Kidney capillary endothelial cell (primary cell): ENCODE data around the gene ZCCHC13.
A peak's percentile ranks its signal among the peaks of the same experiment; 100 is the strongest.
"Not testable (repeated sequence)": the region's sequence is repeated elsewhere in the genome, so short reads cannot be mapped to it uniquely, and the experiment has no call there.

ENCODE experiments used
- DNase-seq: peaks from one replicate; pipeline ENCODE4 v3.0.0-alpha.2; 2018; ENCODE audit warnings: low spot score

ZCCHC13 gene

DNA sequence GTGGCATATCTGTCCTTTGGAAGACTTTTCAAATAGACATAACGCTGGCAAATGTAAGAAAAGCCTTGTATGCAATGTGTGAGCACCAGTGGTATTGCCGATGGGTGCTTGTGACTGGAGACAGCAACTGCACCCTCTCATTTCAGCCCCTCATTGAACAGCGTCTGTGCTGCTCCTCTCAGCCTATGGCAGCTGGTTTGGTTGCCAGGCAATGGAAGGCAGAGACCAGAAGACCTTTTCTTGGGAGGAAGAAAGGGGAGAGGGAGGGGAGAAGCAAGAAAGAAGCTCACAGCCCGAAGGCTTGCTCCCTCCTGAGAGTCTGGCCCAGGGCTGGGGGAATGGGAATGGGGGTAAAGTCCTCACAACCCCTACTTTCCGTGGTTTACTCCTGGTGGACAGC, 20.2 kb downstream of the ZCCHC13 start:
- no peak for DNase-seq

DNA sequence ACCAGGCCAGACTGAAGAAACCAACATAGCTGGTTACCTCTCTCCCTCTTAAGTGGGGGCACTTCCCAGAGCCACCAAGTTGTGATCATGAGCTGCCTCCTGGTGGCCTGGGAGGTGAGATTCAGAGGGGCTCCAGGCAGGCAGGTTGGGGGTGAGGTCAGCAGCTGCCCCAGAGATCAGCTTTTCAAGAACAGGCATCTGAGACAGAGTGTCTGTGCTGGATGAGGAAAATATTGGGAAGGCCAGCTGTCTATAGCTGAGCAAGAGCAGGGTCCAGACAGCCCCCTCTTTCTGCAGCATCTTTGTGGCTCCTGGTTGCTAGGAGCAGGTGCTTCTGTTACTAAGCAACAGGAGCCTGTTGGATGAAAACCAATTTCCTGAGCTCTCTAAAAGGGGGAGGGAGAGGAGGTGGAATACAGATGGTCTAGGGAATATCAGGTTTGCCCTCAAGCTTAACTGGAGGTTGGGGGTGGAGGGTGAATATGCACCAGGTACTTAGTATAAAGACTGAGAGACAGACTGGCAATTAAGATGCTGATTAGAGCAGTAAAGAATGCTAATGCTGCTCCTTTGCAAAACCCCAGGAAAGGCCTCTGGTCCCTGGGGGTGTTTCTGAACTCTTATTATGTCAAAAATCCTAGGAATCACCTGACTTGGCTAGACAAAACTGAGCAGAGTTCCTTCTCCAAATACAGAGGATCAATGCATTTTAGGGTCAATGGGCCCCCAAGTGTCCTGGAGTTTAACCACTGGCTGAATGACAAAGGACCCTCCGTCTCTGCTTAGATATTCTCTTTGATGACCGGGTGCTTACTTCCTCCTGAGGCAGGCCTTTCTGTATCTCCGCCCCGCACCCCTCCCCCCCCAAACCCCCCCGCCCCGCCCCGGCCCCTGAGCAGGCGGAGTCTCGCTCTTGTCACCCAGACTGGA, 21.4 kb downstream of the ZCCHC13 start:
- no peak for DNase-seq

DNA sequence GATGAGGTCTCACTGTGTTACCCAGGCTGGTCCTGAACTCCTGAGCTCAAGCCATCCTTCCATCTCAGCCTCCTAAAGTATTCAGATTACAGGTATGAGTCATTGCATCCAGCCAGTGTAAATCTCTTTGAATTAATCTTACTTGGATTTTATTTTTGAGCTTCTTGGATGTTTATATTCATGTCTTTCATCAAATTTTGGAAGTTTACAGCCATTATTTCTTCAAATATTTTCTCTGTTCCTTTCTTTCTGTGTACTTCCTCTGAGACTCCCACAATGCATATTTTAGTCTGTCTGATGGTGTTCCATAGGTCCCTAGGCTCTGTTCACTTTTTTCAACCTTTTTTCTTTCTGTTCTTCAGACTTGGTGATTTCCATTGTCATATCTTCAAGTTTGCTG, 34.9 kb downstream of the ZCCHC13 start:
- DNase-seq, result no peak

DNA sequence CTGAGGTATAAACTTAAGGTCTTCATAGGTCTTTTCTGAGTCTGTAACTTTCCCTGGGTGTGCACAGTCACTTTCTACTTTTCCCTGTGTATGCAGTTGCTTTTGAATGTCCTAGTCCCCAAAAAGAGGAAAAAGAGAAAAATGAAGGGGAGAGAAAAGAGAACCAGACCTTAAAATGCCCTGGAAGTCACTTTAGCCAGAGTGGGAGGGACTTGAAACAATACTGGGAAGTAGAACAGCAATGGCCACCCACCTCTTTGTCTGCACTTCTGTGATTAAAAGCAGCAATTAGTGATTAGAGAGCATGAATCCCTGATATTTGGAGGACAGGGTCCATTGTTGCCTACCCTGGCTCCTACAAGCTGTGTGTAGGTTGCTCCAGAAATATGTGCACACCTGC, 36.1 kb downstream of the ZCCHC13 start:
- no peak for DNase-seq

DNA sequence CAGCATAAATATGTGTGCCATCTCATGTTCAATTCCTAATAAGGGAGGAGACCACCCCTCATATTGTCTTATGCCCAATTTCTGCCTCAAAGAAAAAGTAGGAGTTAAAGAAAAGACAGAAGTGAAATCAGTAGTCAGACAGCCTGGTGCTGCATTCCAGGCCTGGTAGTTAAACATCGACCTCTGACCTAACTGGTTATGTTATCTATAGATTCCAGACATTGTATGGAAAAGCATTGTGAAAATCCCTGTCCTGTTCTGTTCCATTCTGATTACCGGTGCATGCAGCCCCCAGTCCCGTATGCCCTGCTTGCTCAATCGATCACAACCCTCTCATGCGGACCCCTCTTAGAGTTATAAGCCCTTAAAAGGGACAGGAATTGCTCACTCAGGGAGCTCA, 38.2 kb downstream of the ZCCHC13 start:
- DNase-seq, result not testable (repeated sequence)

DNA sequence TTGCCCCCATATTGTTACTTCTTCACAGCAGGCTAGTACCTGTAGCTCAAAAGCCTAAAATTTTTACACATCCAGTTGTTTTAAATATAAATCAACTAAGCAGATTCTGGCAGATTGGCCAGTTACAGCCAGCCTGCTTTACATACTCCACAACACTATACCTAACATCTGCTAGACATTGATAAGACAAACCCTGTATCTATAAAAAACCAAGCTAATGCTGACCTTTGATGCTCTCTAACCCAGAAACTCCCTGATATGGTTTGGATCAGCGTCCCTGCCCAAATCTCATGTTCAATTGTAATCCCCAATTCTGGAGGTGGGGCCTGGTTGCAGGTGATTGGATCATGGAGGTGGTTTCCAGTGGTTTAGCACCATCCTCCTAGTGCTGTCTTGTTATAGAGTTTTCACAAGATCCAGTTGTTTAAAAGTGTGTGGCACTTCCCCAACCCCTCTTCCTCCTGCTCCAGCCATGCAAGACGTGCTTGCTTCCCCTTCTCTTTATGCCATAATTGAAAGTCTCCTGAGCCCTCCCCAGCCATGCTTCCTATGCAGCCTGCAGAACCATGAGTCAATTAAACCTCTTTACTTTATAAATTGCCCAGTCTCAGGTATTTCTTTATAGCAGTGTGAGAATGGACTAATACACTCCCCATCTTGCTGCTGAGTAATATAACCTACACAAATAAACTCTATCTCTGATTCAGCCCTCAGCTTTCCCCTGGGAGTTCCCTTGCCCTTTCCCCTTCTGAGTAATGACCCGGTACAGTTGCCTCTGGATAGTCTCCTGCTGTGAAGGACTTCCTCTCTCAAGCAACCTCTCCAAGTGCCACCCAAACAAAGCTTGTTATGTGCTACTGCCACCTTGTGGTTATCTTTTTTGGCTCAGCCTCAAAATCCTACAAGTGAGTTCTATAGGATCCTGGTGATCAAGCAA, 39.6 kb downstream of the ZCCHC13 start:
- peak; percentile 87 for DNase-seq

DNA sequence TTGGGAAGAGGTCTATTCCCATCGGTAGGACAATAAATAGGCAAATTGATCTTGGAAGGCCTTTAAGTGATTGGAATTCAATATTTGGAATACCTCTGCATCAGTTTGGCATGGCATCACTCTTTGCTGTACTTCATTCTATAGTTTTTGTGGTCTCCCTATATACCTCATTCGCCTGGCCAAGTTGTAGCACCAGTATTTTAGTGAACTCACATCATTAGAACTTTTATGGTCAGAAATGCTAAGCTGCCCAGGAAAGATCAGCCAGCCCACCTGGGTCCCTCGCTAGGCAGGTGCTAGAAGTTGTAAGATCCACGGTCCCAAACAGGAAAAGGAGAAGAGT, 40.3 kb downstream of the ZCCHC13 start:
- no peak for DNase-seq

DNA sequence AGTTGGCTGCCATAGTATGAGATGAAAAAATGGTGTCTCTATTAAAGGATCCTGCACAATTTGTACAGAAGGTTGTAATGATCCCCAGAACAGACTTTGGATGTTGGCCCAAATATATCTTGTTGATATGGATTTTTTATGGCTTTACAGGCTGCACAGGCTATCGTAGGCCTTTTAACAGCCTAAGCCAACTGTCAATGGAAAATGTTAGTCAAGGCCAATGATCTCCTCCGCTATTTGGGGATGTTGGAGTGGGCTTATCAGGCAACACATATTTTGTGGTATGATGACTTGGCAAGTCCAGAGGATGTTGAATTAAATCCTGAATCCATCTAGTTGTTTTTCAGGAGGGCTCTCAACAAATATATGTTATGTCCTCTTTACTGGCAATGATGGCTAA, 42.1 kb downstream of the ZCCHC13 start:
- DNase-seq, result no peak

DNA sequence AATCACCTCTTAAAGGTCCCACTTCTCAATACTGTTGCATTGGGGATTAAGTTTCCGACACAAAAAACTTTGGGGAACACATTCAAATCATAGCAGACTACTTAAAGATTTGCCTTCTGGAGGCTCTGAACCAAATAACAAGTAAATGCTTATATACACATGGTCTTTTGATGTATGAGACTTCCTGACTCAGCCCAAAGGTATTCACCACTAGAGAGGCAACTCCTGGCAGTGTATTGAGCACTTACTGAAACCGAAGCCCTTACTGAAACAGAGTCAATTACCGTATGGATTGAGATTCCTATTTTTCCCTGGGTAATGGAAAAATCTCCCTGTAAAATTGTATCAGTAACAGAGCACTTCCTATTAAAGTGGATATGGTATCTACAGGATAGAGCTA, 45.4 kb downstream of the ZCCHC13 start:
- DNase-seq, result no peak

DNA sequence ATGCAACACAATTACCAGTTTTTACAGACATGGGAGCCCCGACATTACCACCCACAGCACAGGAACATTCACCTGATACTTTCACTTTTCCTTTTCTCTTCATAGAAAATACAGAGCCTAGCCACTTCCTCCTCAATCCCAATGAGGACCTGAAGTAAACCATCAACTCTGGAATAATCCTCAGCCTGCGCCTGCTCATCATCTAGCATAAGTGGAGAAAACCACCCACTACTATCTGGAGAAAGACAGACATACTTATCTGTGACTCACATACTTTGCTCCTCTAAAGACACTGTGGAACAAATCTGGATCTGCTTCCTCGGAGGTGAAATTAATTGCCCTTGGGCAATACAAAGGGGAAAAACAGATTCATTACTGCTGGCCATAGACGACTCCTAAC, 47.8 kb downstream of the ZCCHC13 start:
- no peak for DNase-seq

DNA sequence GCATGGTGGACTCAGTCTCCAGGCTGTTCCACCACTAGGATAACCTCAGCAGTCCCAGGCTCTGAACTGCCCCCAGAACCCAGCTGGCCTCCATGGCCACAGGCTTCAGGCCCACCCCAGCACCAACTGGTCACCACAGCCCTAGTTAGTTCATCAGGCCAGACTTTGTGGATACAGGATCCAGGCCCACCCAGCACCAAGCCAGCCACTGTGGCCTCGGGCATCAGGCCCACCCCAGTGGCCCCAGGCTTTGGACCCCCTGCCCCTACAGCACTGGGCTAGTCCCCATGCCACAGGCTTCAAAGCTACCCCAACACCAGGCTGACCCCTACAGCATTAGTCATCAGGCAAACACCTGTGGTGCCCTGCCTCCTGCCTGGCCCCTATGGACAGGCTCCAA, 50.0 kb downstream of the ZCCHC13 start:
- DNase-seq, result no peak
